Activated T-helper 1 cell treated with anti-CD3 and anti-CD28 coated beads, Interleukin-12 subunit alpha, Interleukin-12 subunit beta, Interleukin-2, Interleukin-4 antibody, amounts not matched to agents 30 ng/mL and 10 ng/mL and 1 ng/mL, durations not matched to agents 14 hours and 24 hours and 36 hours (primary cell): Measurements from ENCODE around the gene PPM1D. TPM values are rescaled to one million over a fixed set of nuclear protein-coding genes. Genes with fewer than 3 reads are reported as not detected.
A peak's percentile ranks its signal among the peaks of the same experiment; 100 is the strongest.
"Not testable (repeated sequence)": the region's sequence is repeated elsewhere in the genome, so short reads cannot be mapped to it uniquely, and the experiment has no call there.

Experiments used
- DNase-seq: peaks from one replicate; pipeline ENCODE4 v3.0.0; 2021; ENCODE audit warnings: low spot score
- H3K27ac Mint-ChIP-seq: one replicate; pipeline ENCODE4 v1.8.0; 2021; ENCODE audit warnings: mild to moderate bottlenecking, mixed read lengths
- H3K27me3 Mint-ChIP-seq: one replicate; pipeline ENCODE4 v1.8.0; 2022; ENCODE audit warnings: mild to moderate bottlenecking, moderate library complexity, mixed read lengths; ENCODE audit not compliant: insufficient read depth
- H3K36me3 Mint-ChIP-seq: one replicate; pipeline ENCODE4 v1.8.0; 2021; ENCODE audit warnings: low read depth, mixed read lengths
- H3K4me1 Mint-ChIP-seq: one replicate; pipeline ENCODE4 v1.8.0; 2021; ENCODE audit warnings: low read depth, mixed read lengths
- H3K4me3 Mint-ChIP-seq: one replicate; pipeline ENCODE4 v1.8.0; 2021; ENCODE audit warnings: mild to moderate bottlenecking, moderate library complexity, mixed read lengths
- H3K9me3 Mint-ChIP-seq: one replicate; pipeline ENCODE4 v1.8.0; 2021; ENCODE audit warnings: mixed read lengths
- intact Hi-C: fragments of 100-400 bp; cut with micrococcal nuclease; formaldehyde crosslinking; loops from one replicate; pipeline ENCODE4 v1.15.1; 2024
- total RNA-seq: library from RNA; stranded (reverse); gene quantifications from 2 replicates; pipeline ENCODE4 v1.2.3, GENCODE V29; 2022

Gene PPM1D
- total RNA-seq, 1 donor from 2014 or later = 18.6 TPM

GRCh38 chr17:60664022-60664421 is 64.0 kb downstream of the PPM1D start:
- Mint-ChIP-seq H3K4me3 (no peak overlapping the region), H3K36me3 (peaks cover 7% of the 10 kb centered on the region), H3K9me3 (no peaks in the 10 kb centered on the region), H3K27ac (no peak overlapping the region), H3K27me3 (no peaks in the 10 kb centered on the region), H3K4me1 (peaks cover 5% of the 10 kb centered on the region)
- intact Hi-C loops = no loop called here
- no peak for DNase-seq

- Mint-ChIP-seq H3K27me3 (no peaks in the 10 kb centered on the region), H3K9me3 (no peaks in the 10 kb centered on the region), H3K4me3 (no peak overlapping the region), H3K36me3 (peaks cover 7% of the 10 kb centered on the region), H3K4me1 (peaks cover 5% of the 10 kb centered on the region), H3K27ac (no peak overlapping the region)
- no peak for DNase-seq
- intact Hi-C loops = no loop called here
Observed at GRCh38 chr17:60665602-60666001, 65.6 kb downstream of the PPM1D start.

- H3K36me3 Mint-ChIP-seq, H3K4me1 Mint-ChIP-seq, intact Hi-C loops, H3K27ac Mint-ChIP-seq, H3K27me3 Mint-ChIP-seq, DNase-seq, H3K9me3 Mint-ChIP-seq, H3K4me3 Mint-ChIP-seq: not testable (repeated sequence)
Observed at GRCh38 chr17:60668741-60669140, 68.7 kb downstream of the PPM1D start.

GRCh38 chr17:60671482-60671881 is 71.5 kb downstream of the PPM1D start:
- Mint-ChIP-seq H3K4me1 (no peaks in the 10 kb centered on the region), H3K9me3 (no peaks in the 10 kb centered on the region), H3K27me3 (no peaks in the 10 kb centered on the region), H3K36me3 (no peaks in the 10 kb centered on the region), H3K27ac (no peak overlapping the region), H3K4me3 (no peak overlapping the region)
- DNase-seq = no peak
- intact Hi-C loops = loop anchor here (10.0 kb wide), 1 partner anchor 1393 kb away; the partner anchor contains the start of gene MED13

GRCh38 chr17:60674637-60675036 is 74.6 kb downstream of the PPM1D start:
- H3K4me1 Mint-ChIP-seq = peaks cover 19% of the 10 kb centered on the region
- H3K36me3 Mint-ChIP-seq, H3K27ac Mint-ChIP-seq, H3K27me3 Mint-ChIP-seq, DNase-seq, H3K9me3 Mint-ChIP-seq: not testable (repeated sequence)
- H3K4me3 Mint-ChIP-seq = peak overlapping the region; percentile 39
- intact Hi-C loops = loop anchor here (5.0 to 10.0 kb wide), 3 partner anchors 548 to 1748 kb away; partner anchors contain the start of genes MED13 and METTL2A

- Mint-ChIP-seq H3K36me3 (no peaks in the 10 kb centered on the region), H3K27ac (no peak overlapping the region), H3K27me3 (no peaks in the 10 kb centered on the region), H3K4me3 (peak overlapping the region; percentile 25), H3K4me1 (peaks cover 19% of the 10 kb centered on the region), H3K9me3 (no peaks in the 10 kb centered on the region)
- intact Hi-C loops = loop anchor here (2.0 to 10.0 kb wide), 4 partner anchors 37 to 1746 kb away; partner anchors contain the start of genes MED13 and METTL2A
- DNase-seq = no peak
Observed at GRCh38 chr17:60675997-60676396, 76.0 kb downstream of the PPM1D start.

GRCh38 chr17:60676758-60677307 is 76.8 kb downstream of the PPM1D start:
- H3K36me3 Mint-ChIP-seq = no peaks in the 10 kb centered on the region
- H3K4me3 Mint-ChIP-seq = peak overlapping the region; percentile 89
- intact Hi-C loops = loop anchor here (1.0 to 10.0 kb wide), 8 partner anchors 35 to 1745 kb away; partner anchors contain the start of genes APPBP2, MED13, METTL2A and USP32
- no peaks in the 10 kb centered on the region for H3K27me3 Mint-ChIP-seq
- peaks cover 19% of the 10 kb centered on the region for H3K4me1 Mint-ChIP-seq
- DNase-seq = no peak
- peak overlapping the region; percentile 62 for H3K27ac Mint-ChIP-seq
- H3K9me3 Mint-ChIP-seq = no peaks in the 10 kb centered on the region

- Mint-ChIP-seq H3K4me3 (peak within 1 kb of the TSS; percentile 89), H3K9me3 (no peaks in the 10 kb centered on the region), H3K4me1 (peaks cover 19% of the 10 kb centered on the region), H3K36me3 (no peaks in the 10 kb centered on the region), H3K27me3 (no peaks in the 10 kb centered on the region), H3K27ac (peak within 1 kb of the TSS; percentile 62)
- intact Hi-C loops = loop anchor here (1.0 to 10.0 kb wide), 8 partner anchors 35 to 1745 kb away; partner anchors contain the start of genes APPBP2, MED13, METTL2A and USP32
- peak; percentile 97 for DNase-seq
Observed at GRCh38 chr17:60677308-60678117, 77.5 kb downstream of the PPM1D start, which contains the start of gene BCAS3. TSS of gene BCAS3 (plus strand) at chr17:60677851.

- intact Hi-C loops = loop anchor here (5.0 to 10.0 kb wide), 3 partner anchors 544 to 1744 kb away; partner anchors contain the start of genes MED13 and METTL2A
Observed at GRCh38 chr17:60678118-60678444, 78.1 kb downstream of the PPM1D start.

GRCh38 chr17:60679287-60679686 is 79.3 kb downstream of the PPM1D start:
- H3K27ac Mint-ChIP-seq = no peak overlapping the region
- peak overlapping the region; percentile 76 for H3K4me3 Mint-ChIP-seq
- no peaks in the 10 kb centered on the region for H3K36me3 Mint-ChIP-seq
- H3K4me1 Mint-ChIP-seq = peaks cover 19% of the 10 kb centered on the region
- no peaks in the 10 kb centered on the region for H3K9me3 Mint-ChIP-seq
- intact Hi-C loops = loop anchor here (5.0 to 10.0 kb wide), 3 partner anchors 543 to 1743 kb away; partner anchors contain the start of genes MED13 and METTL2A
- no peak for DNase-seq
- H3K27me3 Mint-ChIP-seq = no peaks in the 10 kb centered on the region

More at GRCh38 chr17:60678118-60678444, 78.1 kb downstream of the PPM1D start:
- Mint-ChIP-seq H3K4me3 (peak overlapping the region; percentile 89), H3K27ac (peak overlapping the region; percentile 62), H3K4me1 (peaks cover 19% of the 10 kb centered on the region), H3K27me3 (no peaks in the 10 kb centered on the region), H3K36me3 (no peaks in the 10 kb centered on the region), H3K9me3 (no peaks in the 10 kb centered on the region)
- no peak for DNase-seq

GRCh38 chr17:60680754-60681153 is 80.8 kb downstream of the PPM1D start:
- intact Hi-C loops = no loop called here
- Mint-ChIP-seq H3K27me3 (no peaks in the 10 kb centered on the region), H3K27ac (no peak overlapping the region), H3K4me1 (peaks cover 19% of the 10 kb centered on the region), H3K9me3 (no peaks in the 10 kb centered on the region), H3K36me3 (peaks cover 3% of the 10 kb centered on the region), H3K4me3 (no peak overlapping the region)
- no peak for DNase-seq

GRCh38 chr17:60685437-60685836 is 85.4 kb downstream of the PPM1D start:
- H3K9me3 Mint-ChIP-seq = no peaks in the 10 kb centered on the region
- H3K4me1 Mint-ChIP-seq = no peaks in the 10 kb centered on the region
- no peak overlapping the region for H3K27ac Mint-ChIP-seq
- peaks cover 3% of the 10 kb centered on the region for H3K36me3 Mint-ChIP-seq
- intact Hi-C loops = no loop called here
- H3K27me3 Mint-ChIP-seq = no peaks in the 10 kb centered on the region
- no peak for DNase-seq
- no peak overlapping the region for H3K4me3 Mint-ChIP-seq

GRCh38 chr17:60695960-60696359 is 96.0 kb downstream of the PPM1D start:
- intact Hi-C loops = no loop called here
- Mint-ChIP-seq H3K9me3 (no peaks in the 10 kb centered on the region), H3K4me3 (no peak overlapping the region), H3K4me1 (peaks cover 4% of the 10 kb centered on the region), H3K27me3 (no peaks in the 10 kb centered on the region), H3K36me3 (peaks cover 1% of the 10 kb centered on the region), H3K27ac (no peak overlapping the region)
- no peak for DNase-seq
